ENCODE measurements around the gene C10orf71. TPM values are rescaled to one million over a fixed set of nuclear protein-coding genes. Genes with fewer than 3 reads are reported as not detected.

Gene C10orf71
- polyA plus RNA-seq, 2 of the 4 experiments (the other 2 are of a cell fraction): not detected

GRCh38 chr10:49309691-49310411 is 10.9 kb downstream of the C10orf71 start:
- CTCF ChIA-PET: no interaction called here
- no peak for TF ChIP-seq RFX5 (IDR thresholded peaks at IDR 0.05)
- 40% methylated on average over 9 of the region's 9 CpGs for WGBS (ENCODE audit: missing lambda C conversion rate)

GRCh38 chr10:49310460-49310859 is 11.5 kb downstream of the C10orf71 start:
- 2% methylated on average over 4 of the region's 5 CpGs for WGBS (ENCODE audit: missing lambda C conversion rate)
- FAIRE-seq (no peak), DNase-seq (ENCODE audit: low read depth in 1 of 2, low spot score in 1 of 2) (no peak), ATAC-seq (no peak)
- Histone ChIP-seq H3K27ac (no peak overlapping the region), H3K4me2 (no peak overlapping the region), H3K4me3 (no peak overlapping the region), H3K4me1 (no peaks in the 10 kb centered on the region), H3K9me3 (no peaks in the 10 kb centered on the region)
- TF ChIP-seq FOSL2 (IDR thresholded peaks at IDR 0.05): no peak
- no peak for TF ChIP-seq FOSL2 (CRISPR knock-in tag; IDR thresholded peaks at IDR 0.05)
- no peak for TF ChIP-seq BCL3 (IDR thresholded peaks at IDR 0.05)
- TF ChIP-seq POLR2AphosphoS2 (conservative IDR thresholded peaks at IDR 0.05; ENCODE audit: low read length): no peak
- no peak for TF ChIP-seq MAZ (IDR thresholded peaks at IDR 0.05; ENCODE audit: borderline replicate concordance, low read depth, low read length)
- no peak for TF ChIP-seq HOXA7 (CRISPR knock-in tag; IDR thresholded peaks at IDR 0.05)
- TF ChIP-seq NR3C1 (IDR thresholded peaks at IDR 0.05): no peak
- no peak for TF ChIP-seq SREBF2 (IDR thresholded peaks at IDR 0.05)
- TF ChIP-seq RNF2 (IDR thresholded peaks at IDR 0.05; ENCODE audit: borderline replicate concordance, low read depth): no peak
- TF ChIP-seq ZC3H11A (IDR thresholded peaks at IDR 0.05): no peak
- TF ChIP-seq RARB (CRISPR knock-in tag; IDR thresholded peaks at IDR 0.05): no peak
- no peak for TF ChIP-seq CEBPB (IDR thresholded peaks at IDR 0.05)
- TF ChIP-seq POLR2A (IDR thresholded peaks at IDR 0.05; ENCODE audit: low read length): no peak
- TF ChIP-seq MYC (IDR thresholded peaks at IDR 0.05; ENCODE audit: borderline replicate concordance, low read length): no peak
- no peak for TF ChIP-seq CHD4 (IDR thresholded peaks at IDR 0.05; ENCODE audit: borderline replicate concordance)
- TF ChIP-seq HES2 (IDR thresholded peaks at IDR 0.05): no peak
- ChIA-PET CTCF (no interaction called here), POLR2A (no interaction called here)

More at GRCh38 chr10:49309691-49310411, 10.9 kb downstream of the C10orf71 start:
- H3K27ac ChIP-seq: no peak overlapping the region
- no peak for ATAC-seq
- H3K4me3 ChIP-seq: no peak overlapping the region
- no peaks in the 10 kb centered on the region for H3K4me1 ChIP-seq
- no peak overlapping the region for H3K4me2 ChIP-seq
- H3K9me3 ChIP-seq: no peaks in the 10 kb centered on the region
- POLR2A ChIA-PET: no interaction called here
- no peak for DNase-seq (ENCODE audit: low read depth in 1 of 2, low spot score in 1 of 2)
- FAIRE-seq: no peak

- no peak overlapping the region for H3K27ac ChIP-seq
- TF ChIP-seq ESRRA (IDR thresholded peaks at IDR 0.05; ENCODE audit: borderline replicate concordance, low read length) (no peak), EP300 (IDR thresholded peaks at IDR 0.05) (no peak), ZFP36 (IDR thresholded peaks at IDR 0.05; ENCODE audit: borderline replicate concordance, partially characterized antibody) (no peak), JUN (IDR thresholded peaks at IDR 0.05) (no peak), HOXB5 (CRISPR knock-in tag; IDR thresholded peaks at IDR 0.05) (no peak), HDAC2 (IDR thresholded peaks at IDR 0.05) (no peak), KDM1A (IDR thresholded peaks at IDR 0.05; ENCODE audit: low read depth) (no peak)
- H3K4me3 ChIP-seq: no peak overlapping the region
- CTCF ChIA-PET: interaction anchor here (0.7 kb wide), 1 partner anchor 14 kb away, joined by 3 read pairs; no protein-coding TSS in a partner anchor
- 22% methylated on average over 7 of the region's 7 CpGs for WGBS (ENCODE audit: missing lambda C conversion rate)
- ATAC-seq (no peak), FAIRE-seq (no peak), DNase-seq (ENCODE audit: low read depth in 1 of 2, low spot score in 1 of 2) (no peak)
- no peaks in the 10 kb centered on the region for H3K4me1 ChIP-seq
- POLR2A ChIA-PET: no interaction called here
- H3K9me3 ChIP-seq: no peaks in the 10 kb centered on the region
- no peak overlapping the region for H3K4me2 ChIP-seq
These were observed 12.1 kb downstream of the C10orf71 start for GRCh38 chr10:49310901-49311554.

Measured in A549 (cell line).